GM21390 (cell line): ENCODE results near the gene NINJ1.
"Not testable (repeated sequence)": the region's sequence is repeated elsewhere in the genome, so short reads cannot be mapped to it uniquely, and the experiment has no call there.

Source experiments
- ATAC-seq: cut with Tn5 transposase; IDR thresholded peaks from one replicate; pipeline ENCODE4 v1.9.1; 2021; ENCODE audit not compliant: unreplicated experiment

The NINJ1 gene

GRCh38 chr9:93161786-93162562 lies 27.9 kb upstream of the NINJ1 start:
- no peak for ATAC-seq

GRCh38 chr9:93159601-93160471 lies 25.8 kb upstream of the NINJ1 start:
- peak; percentile 84 for ATAC-seq

- ATAC-seq = no peak
These were observed 22.5 kb upstream of the NINJ1 start for GRCh38 chr9:93156475-93157008.

- ATAC-seq = no peak
These were observed 21.8 kb upstream of the NINJ1 start for GRCh38 chr9:93155716-93156474.

- no peak for ATAC-seq
These were observed 20.3 kb upstream of the NINJ1 start for GRCh38 chr9:93154293-93154903.

- no peak for ATAC-seq
These were observed 17.2 kb upstream of the NINJ1 start for GRCh38 chr9:93151097-93151784.

GRCh38 chr9:93149361-93149760 lies 15.3 kb upstream of the NINJ1 start:
- no peak for ATAC-seq

- ATAC-seq = no peak
These were observed 14.7 kb upstream of the NINJ1 start for GRCh38 chr9:93148721-93149120.

- no peak for ATAC-seq
These were observed 13.6 kb upstream of the NINJ1 start for GRCh38 chr9:93147632-93148031.

- not testable (repeated sequence) for ATAC-seq
These were observed 12.6 kb upstream of the NINJ1 start for GRCh38 chr9:93146696-93147095.

GRCh38 chr9:93143830-93144530 lies 9.9 kb upstream of the NINJ1 start:
- no peak for ATAC-seq

GRCh38 chr9:93141771-93142483 lies 7.9 kb upstream of the NINJ1 start:
- ATAC-seq = no peak

GRCh38 chr9:93139365-93140182 lies 5.5 kb upstream of the NINJ1 start:
- no peak for ATAC-seq

GRCh38 chr9:93138171-93138764 lies 4.2 kb upstream of the NINJ1 start:
- ATAC-seq = no peak

- no peak for ATAC-seq
These were observed 3.3 kb upstream of the NINJ1 start for GRCh38 chr9:93137362-93137761.

GRCh38 chr9:93136011-93136440 lies 2.0 kb upstream of the NINJ1 start:
- no peak for ATAC-seq

- no peak for ATAC-seq
These were observed 841 bp upstream of the NINJ1 start for GRCh38 chr9:93134740-93135444.
